H1 (cell line): ENCODE measurements around the gene SYNDIG1. TPM values are rescaled to one million over a fixed set of nuclear protein-coding genes. Genes with fewer than 3 reads are reported as not detected.

Experiments
- BCL11A ChIP-seq, 2 experiments: IDR thresholded peaks; one replicate each; pipeline ENCODE4 v1.6.1; 2011; ENCODE audit warnings: low read depth in 2 of 2, low read length in 2 of 2, mild to moderate bottlenecking in 2 of 2
- CEBPB ChIP-seq: IDR thresholded peaks from 2 replicates; pipeline ENCODE4 v1.6.1; 2012; ENCODE audit warnings: low read depth, low read length
- CHD1 ChIP-seq: IDR thresholded peaks from 2 replicates; pipeline ENCODE4 v1.6.1; 2012; ENCODE audit warnings: low read depth, low read length, improper control_type of control experiment
- FOSL1 ChIP-seq: IDR thresholded peaks from 2 replicates; pipeline ENCODE4 v1.6.1; 2011; ENCODE audit warnings: mild to moderate bottlenecking, low read depth, low read length, moderate library complexity; ENCODE audit not compliant: insufficient read depth
- GTF2F1 ChIP-seq: IDR thresholded peaks from 2 replicates; pipeline ENCODE4 v1.6.1; 2012; ENCODE audit warnings: low read depth, low read length, improper control_type of control experiment, borderline replicate concordance
- KDM4A ChIP-seq: IDR thresholded peaks from one replicate; pipeline ENCODE4 v1.7.1; 2012; ENCODE audit warnings: low read depth, mild to moderate bottlenecking, moderate library complexity, low read length, inconsistent platforms; ENCODE audit not compliant: severe bottlenecking
- KDM5A ChIP-seq: fragments of 200-600 bp; IDR thresholded peaks from 2 replicates; pipeline ENCODE4 v1.7.1; 2012; ENCODE audit warnings: mild to moderate bottlenecking, low read length, inconsistent platforms, mixed read lengths
- POLR2AphosphoS5 ChIP-seq: IDR thresholded peaks from 2 replicates; pipeline ENCODE4 v1.6.1; 2011; ENCODE audit warnings: low read depth, low read length
- POU5F1 ChIP-seq: IDR thresholded peaks from 2 replicates; pipeline ENCODE4 v1.6.1; 2011; ENCODE audit warnings: low read depth, mild to moderate bottlenecking, low read length, moderate library complexity
- RAD21 ChIP-seq, 2 experiments: IDR thresholded peaks in 1 of 2; conservative IDR thresholded peaks in 1 of 2; 2 replicates each; pipeline ENCODE4 v1.6.1; 2011; ENCODE audit warnings: low read depth in 2 of 2, low read length in 2 of 2, improper control_type of control experiment in 1 of 2, inconsistent platforms in 1 of 2, mild to moderate bottlenecking in 1 of 2, moderate library complexity in 1 of 2
- RFX5 ChIP-seq: IDR thresholded peaks from 2 replicates; pipeline ENCODE4 v1.6.1; 2011; ENCODE audit warnings: low read depth, low read length, improper control_type of control experiment, borderline replicate concordance
- SAP30 ChIP-seq: fragments of 300-600 bp; sonication (generic); IDR thresholded peaks from 2 replicates; pipeline ENCODE4 v1.7.1; 2012; ENCODE audit warnings: low read length, moderate library complexity, mild to moderate bottlenecking, inconsistent platforms; ENCODE audit not compliant: insufficient read depth, insufficient replicate concordance
- SIN3A ChIP-seq, 2 experiments: IDR thresholded peaks in 1 of 2; conservative IDR thresholded peaks in 1 of 2; 2 replicates each; pipeline ENCODE4 v1.6.1; 2011 to 2012; ENCODE audit warnings: low read length in 2 of 2, improper control_type of control experiment in 1 of 2, low read depth in 1 of 2, mild to moderate bottlenecking in 1 of 2
- SUZ12 ChIP-seq: fragments of 200-600 bp; sonication (generic); IDR thresholded peaks from 2 replicates; pipeline ENCODE4 v1.6.1; 2012; ENCODE audit warnings: mild to moderate bottlenecking, inconsistent platforms, low read length, moderate library complexity, mixed read lengths
- TAF7 ChIP-seq: optimal IDR thresholded peaks from 2 replicates; pipeline ENCODE3; 2011; ENCODE audit warnings: low read depth, mild to moderate bottlenecking, inconsistent platforms, low read length, moderate library complexity, borderline replicate concordance
- TBP ChIP-seq: IDR thresholded peaks from 2 replicates; pipeline ENCODE4 v1.6.1; 2011; ENCODE audit warnings: low read depth, low read length, improper control_type of control experiment
- TEAD4 ChIP-seq: IDR thresholded peaks from 2 replicates; pipeline ENCODE4 v1.6.1; 2012; ENCODE audit warnings: low read depth, low read length, inconsistent platforms, mixed read lengths
- ZNF274 ChIP-seq: IDR thresholded peaks from 2 replicates; pipeline ENCODE4 v1.7.0; 2012; ENCODE audit warnings: low read length, borderline replicate concordance; ENCODE audit errors: extremely low read depth
- polyA plus RNA-seq, 7 experiments: library from polyadenylated mRNA; depleted of rRNA in 3 of 7; stranded (reverse) in 5 of 7; unstranded in 2 of 7; fragments of >200 nt in 5 of 7; fragments of 200-250 nt in 2 of 7; gene quantifications; 1 replicate in 5 of 7; 2 replicates in 1 of 7; 4 replicates in 1 of 7; pipeline versions ENCODE4 v1.2.1 to v1.2.3, GENCODE V29; 2011 to 2013; ENCODE audit warnings: missing spikeins in 2 of 7, mixed read lengths in 2 of 7
- total RNA-seq: library from RNA; stranded (reverse); fragmentation: NEBNext Ultra II Directional; extraction: Animal tissue kit (Norgen Biotek cat#: 25700); gene quantifications from 2 replicates; pipeline ENCODE4 v1.2.1, GENCODE V29; 2021
- TF ChIP-seq, protein P1 (sequence below): IDR thresholded peaks from 2 replicates; pipeline ENCODE4 v1.6.1; 2011; ENCODE audit warnings: low read length, improper control_type of control experiment
- TF ChIP-seq, protein P2 (sequence below): IDR thresholded peaks from 2 replicates; pipeline ENCODE4 v1.6.1; 2012; ENCODE audit warnings: low read length, inconsistent platforms
- TF ChIP-seq, protein P3 (sequence below): IDR thresholded peaks from 2 replicates; pipeline ENCODE4 v1.6.1; 2011; ENCODE audit warnings: low read depth, mild to moderate bottlenecking, low read length; ENCODE audit not compliant: insufficient read depth

Gene SYNDIG1
- total and polyA plus RNA-seq, 2 of the 8 experiments (the other 6 are each of a cell fraction or from before 2014, with no cell fraction given): 6.5 to 7.8 TPM

DNA sequence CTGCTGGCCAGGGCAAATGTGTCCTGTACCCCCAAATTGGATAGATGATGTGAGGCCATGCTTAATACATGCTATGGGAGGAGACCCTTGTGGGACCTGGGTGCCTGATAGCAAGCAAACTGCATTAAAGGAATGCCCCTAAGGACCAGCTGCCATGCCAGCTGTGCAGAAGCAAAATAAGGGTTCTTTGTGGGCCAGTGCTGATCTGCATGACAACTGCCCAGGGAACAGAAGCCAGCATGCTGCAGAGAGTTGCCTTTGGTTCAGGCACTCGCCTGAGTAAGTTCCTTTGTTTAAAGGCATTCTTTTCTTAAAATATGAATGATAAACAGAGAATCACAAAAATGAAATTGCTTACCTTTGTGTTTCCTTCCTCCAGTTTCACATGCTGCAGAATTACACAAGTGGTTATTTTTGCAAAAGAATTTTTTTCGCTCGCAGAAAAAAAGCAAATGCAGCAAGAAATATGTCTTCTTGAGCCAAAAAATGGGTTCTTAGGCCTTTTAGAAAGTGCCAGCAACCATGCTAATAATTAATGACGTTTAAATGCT lies 6.9 kb upstream of the SYNDIG1 start (continued):
- TF ChIP-seq, protein P1, sequence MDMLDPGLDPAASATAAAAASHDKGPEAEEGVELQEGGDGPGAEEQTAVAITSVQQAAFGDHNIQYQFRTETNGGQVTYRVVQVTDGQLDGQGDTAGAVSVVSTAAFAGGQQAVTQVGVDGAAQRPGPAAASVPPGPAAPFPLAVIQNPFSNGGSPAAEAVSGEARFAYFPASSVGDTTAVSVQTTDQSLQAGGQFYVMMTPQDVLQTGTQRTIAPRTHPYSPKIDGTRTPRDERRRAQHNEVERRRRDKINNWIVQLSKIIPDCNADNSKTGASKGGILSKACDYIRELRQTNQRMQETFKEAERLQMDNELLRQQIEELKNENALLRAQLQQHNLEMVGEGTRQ: no peak
- TF ChIP-seq CEBPB: no peak
- TF ChIP-seq GTF2F1: no peak
- TF ChIP-seq KDM5A: no peak
- no peak for TF ChIP-seq SUZ12
- TF ChIP-seq POLR2AphosphoS5: no peak
- no peak for TF ChIP-seq CHD1
- TF ChIP-seq BCL11A (IDR thresholded peaks at IDR 0.05; ENCODE audit: low read depth in 2 of 2, low read length in 2 of 2): no peak
- no peak for TF ChIP-seq RAD21 (IDR thresholded peaks at IDR 0.05 in 1 of 2, conservative IDR thresholded peaks at IDR 0.05 in 1 of 2; ENCODE audit: low read depth in 2 of 2, low read length in 2 of 2)
- peak; percentile 5; the same call in 1 of the 2 replicates for TF ChIP-seq POU5F1
- no peak for TF ChIP-seq RFX5
- no peak for TF ChIP-seq TEAD4
- no peak for TF ChIP-seq TBP
- TF ChIP-seq, protein P2, sequence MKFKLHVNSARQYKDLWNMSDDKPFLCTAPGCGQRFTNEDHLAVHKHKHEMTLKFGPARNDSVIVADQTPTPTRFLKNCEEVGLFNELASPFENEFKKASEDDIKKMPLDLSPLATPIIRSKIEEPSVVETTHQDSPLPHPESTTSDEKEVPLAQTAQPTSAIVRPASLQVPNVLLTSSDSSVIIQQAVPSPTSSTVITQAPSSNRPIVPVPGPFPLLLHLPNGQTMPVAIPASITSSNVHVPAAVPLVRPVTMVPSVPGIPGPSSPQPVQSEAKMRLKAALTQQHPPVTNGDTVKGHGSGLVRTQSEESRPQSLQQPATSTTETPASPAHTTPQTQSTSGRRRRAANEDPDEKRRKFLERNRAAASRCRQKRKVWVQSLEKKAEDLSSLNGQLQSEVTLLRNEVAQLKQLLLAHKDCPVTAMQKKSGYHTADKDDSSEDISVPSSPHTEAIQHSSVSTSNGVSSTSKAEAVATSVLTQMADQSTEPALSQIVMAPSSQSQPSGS: no peak
- TF ChIP-seq TAF7: no peak
- TF ChIP-seq, protein P3, sequence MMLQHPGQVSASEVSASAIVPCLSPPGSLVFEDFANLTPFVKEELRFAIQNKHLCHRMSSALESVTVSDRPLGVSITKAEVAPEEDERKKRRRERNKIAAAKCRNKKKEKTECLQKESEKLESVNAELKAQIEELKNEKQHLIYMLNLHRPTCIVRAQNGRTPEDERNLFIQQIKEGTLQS: no peak
- no peak for TF ChIP-seq ZNF274
- peak in 1 of 2 experiments; percentile 56; a peak in 1 of 4 replicates for TF ChIP-seq SIN3A (conservative IDR thresholded peaks at IDR 0.05 in 1 of 2, IDR thresholded peaks at IDR 0.05 in 1 of 2; ENCODE audit: low read depth in 1 of 2, low read length in 2 of 2)
- TF ChIP-seq KDM4A: no peak
- TF ChIP-seq SAP30: no peak
- TF ChIP-seq FOSL1: no peak
